Duodenal mucosa (tissue), 2 donors: ENCODE measurements around the gene STPG1.
"Not testable (repeated sequence)": the region's sequence is repeated elsewhere in the genome, so short reads cannot be mapped to it uniquely, and the experiment has no call there.

Experiments used
- H3K27ac ChIP-seq: one replicate; pipeline ENCODE4 v1.7.0; 2013; ENCODE audit warnings: low read depth, low read length
- H3K27me3 ChIP-seq, 2 donors: one replicate each; pipeline ENCODE4 v1.7.0; 2013; ENCODE audit warnings: low read length in 2 of 2, control low read depth in 1 of 2; ENCODE audit not compliant: insufficient read depth in 2 of 2, control insufficient read depth in 1 of 2
- H3K36me3 ChIP-seq, 2 donors: one replicate each; pipeline ENCODE4 v1.7.0; 2013; ENCODE audit warnings: low read length in 2 of 2, control low read depth in 1 of 2; ENCODE audit not compliant: insufficient read depth in 2 of 2, control insufficient read depth in 1 of 2
- H3K4me1 ChIP-seq, 2 donors: one replicate each; pipeline ENCODE4 v1.7.0; 2013; ENCODE audit warnings: low read length in 2 of 2, control low read depth in 1 of 2; ENCODE audit not compliant: insufficient read depth in 2 of 2, control insufficient read depth in 1 of 2
- H3K4me3 ChIP-seq, 2 donors: one replicate each; pipeline ENCODE4 v1.7.0; 2013; ENCODE audit warnings: low read length in 2 of 2, low read depth in 1 of 2
- H3K9ac ChIP-seq, 2 donors: one replicate each; pipeline ENCODE4 v1.7.0; 2013; ENCODE audit warnings: low read length in 2 of 2, low read depth in 1 of 2
- H3K9me3 ChIP-seq, 2 donors: one replicate each; pipeline ENCODE4 v1.7.0; 2013; ENCODE audit warnings: low read length in 2 of 2, control low read depth in 1 of 2; ENCODE audit not compliant: control insufficient read depth in 1 of 2

STPG1 gene

GRCh38 chr1:24450316-24450715, 36.7 kb upstream of the STPG1 start:
- Histone ChIP-seq H3K27ac (no peak overlapping the region), H3K9ac (no peak overlapping the region), H3K4me3 (no peak overlapping the region), H3K36me3 (peaks cover 27 to 57% of the 10 kb centered on the region in 2 donors), H3K4me1 (no peaks in the 10 kb centered on the region), H3K27me3 (no peaks in the 10 kb centered on the region), H3K9me3 (no peaks in the 10 kb centered on the region)

GRCh38 chr1:24446446-24446845, 32.9 kb upstream of the STPG1 start:
- not testable (repeated sequence) for H3K4me3 ChIP-seq, H3K9me3 ChIP-seq, H3K9ac ChIP-seq, H3K4me1 ChIP-seq, H3K27me3 ChIP-seq, H3K27ac ChIP-seq
- peaks cover 29 to 55% of the 10 kb centered on the region in 2 donors for H3K36me3 ChIP-seq

GRCh38 chr1:24443241-24443656, 29.7 kb upstream of the STPG1 start:
- Histone ChIP-seq H3K9ac (no peak overlapping the region), H3K4me3 (no peak overlapping the region), H3K27me3 (no peaks in the 10 kb centered on the region), H3K9me3 (no peaks in the 10 kb centered on the region), H3K36me3 (peaks cover 21 to 47% of the 10 kb centered on the region in 2 donors), H3K27ac (no peak overlapping the region), H3K4me1 (no peaks in the 10 kb centered on the region)

DNA sequence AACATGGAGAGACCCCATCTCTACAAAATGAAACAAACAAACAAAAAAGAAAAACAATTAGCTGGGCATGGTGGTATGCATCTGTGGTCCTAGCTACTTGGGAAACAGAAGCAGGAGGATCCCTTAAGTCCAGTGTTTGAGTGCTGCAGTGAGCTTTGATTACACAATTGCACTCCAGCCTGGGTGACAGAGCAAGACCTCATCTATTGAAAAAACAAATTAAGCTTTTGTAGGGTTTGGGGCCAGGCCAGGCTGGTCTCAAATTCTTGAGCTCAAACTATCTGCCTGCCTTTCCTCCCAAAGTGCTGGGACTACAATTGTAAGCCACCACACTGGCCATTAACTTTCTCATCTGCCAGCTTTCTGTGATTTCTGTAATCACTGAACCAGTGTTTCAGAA, 29.2 kb upstream of the STPG1 start:
- Histone ChIP-seq H3K27me3 (no peaks in the 10 kb centered on the region), H3K4me1 (no peaks in the 10 kb centered on the region), H3K9ac (no peak overlapping the region), H3K27ac (no peak overlapping the region), H3K36me3 (peaks cover 21 to 47% of the 10 kb centered on the region in 2 donors), H3K9me3 (no peaks in the 10 kb centered on the region), H3K4me3 (no peak overlapping the region)

- Histone ChIP-seq H3K36me3 (peaks cover 26 to 47% of the 10 kb centered on the region in 2 donors), H3K4me3 (no peak overlapping the region), H3K9me3 (no peaks in the 10 kb centered on the region), H3K27ac (no peak overlapping the region), H3K9ac (no peak overlapping the region), H3K4me1 (no peaks in the 10 kb centered on the region), H3K27me3 (no peaks in the 10 kb centered on the region)
Measured at GRCh38 chr1:24441996-24442668, 28.6 kb upstream of the STPG1 start.

DNA sequence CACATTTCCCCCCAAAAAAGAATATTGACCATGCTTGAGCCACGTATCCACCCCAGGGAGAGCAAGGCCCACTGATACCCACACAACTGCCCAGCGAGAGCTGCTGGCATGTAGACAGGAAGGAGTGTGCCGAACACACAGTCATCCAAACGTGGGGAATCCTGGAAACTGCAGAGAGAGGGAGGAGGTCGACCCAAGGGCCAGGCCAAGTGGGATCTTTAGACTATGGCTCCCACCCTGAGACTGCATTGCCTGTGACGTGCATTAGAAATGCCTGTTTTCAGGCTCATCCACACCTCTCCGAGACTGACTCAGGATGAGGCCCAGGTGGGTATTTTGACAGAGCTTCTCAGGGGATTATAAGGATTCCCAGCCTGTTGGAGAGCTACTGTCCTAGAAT, 27.9 kb upstream of the STPG1 start:
- no peak overlapping the region for H3K9ac ChIP-seq
- no peak overlapping the region for H3K4me3 ChIP-seq
- H3K27me3 ChIP-seq = no peaks in the 10 kb centered on the region
- H3K36me3 ChIP-seq = peaks cover 26 to 45% of the 10 kb centered on the region in 2 donors
- no peaks in the 10 kb centered on the region for H3K9me3 ChIP-seq
- H3K27ac ChIP-seq = no peak overlapping the region
- no peaks in the 10 kb centered on the region for H3K4me1 ChIP-seq

DNA sequence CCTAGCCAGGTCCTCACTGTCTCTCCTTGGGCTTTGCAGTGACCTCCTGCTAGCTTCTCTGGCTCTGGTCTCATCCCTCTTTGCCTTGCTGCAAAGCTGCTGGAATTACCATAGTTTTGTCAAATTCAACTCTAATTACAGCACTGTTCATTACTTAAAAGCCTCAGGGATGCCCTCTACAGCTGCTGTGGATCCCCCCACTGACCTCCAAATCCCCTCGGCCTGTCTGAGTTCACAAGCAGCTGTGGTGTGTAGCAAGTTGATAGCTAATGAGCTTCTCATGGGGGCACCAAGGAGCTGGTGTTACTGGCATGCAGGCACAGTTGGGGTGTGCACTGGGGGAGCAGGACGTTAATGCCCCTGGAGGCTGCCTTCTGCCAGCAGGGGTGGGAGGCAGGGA, 26.9 kb upstream of the STPG1 start:
- no peaks in the 10 kb centered on the region for H3K27me3 ChIP-seq
- no peak overlapping the region for H3K27ac ChIP-seq
- no peaks in the 10 kb centered on the region for H3K4me1 ChIP-seq
- H3K9me3 ChIP-seq = no peaks in the 10 kb centered on the region
- H3K9ac ChIP-seq = no peak overlapping the region
- H3K36me3 ChIP-seq = peaks cover 26 to 45% of the 10 kb centered on the region in 2 donors
- H3K4me3 ChIP-seq = no peak overlapping the region

DNA sequence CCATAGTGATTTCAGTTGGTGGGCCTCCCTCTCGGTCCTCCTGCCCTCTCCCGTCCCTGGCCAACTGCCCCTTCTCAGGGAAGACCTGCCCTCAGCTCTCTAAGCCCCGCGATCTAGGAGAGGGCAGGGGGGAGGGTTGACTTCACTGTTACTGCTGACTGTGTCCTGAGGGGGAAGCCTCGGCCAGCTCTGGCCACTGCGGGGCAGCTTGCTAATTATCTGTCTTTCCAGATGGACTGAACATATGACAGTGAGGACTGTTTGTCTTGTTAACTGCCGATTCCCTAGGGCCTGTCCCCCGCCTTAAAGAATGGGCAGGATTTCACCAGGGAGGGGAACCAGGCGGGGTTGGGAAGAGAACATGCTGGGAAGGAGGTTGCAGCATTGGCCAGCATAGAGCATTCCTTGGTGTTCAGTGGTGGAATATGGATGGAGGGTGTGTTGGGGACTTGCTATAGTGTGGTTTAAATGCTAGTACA, 24.9 kb upstream of the STPG1 start:
- no peaks in the 10 kb centered on the region for H3K9me3 ChIP-seq
- H3K4me1 ChIP-seq = no peaks in the 10 kb centered on the region
- H3K9ac ChIP-seq = no peak overlapping the region
- peaks cover 18 to 31% of the 10 kb centered on the region in 2 donors for H3K36me3 ChIP-seq
- H3K27me3 ChIP-seq = no peaks in the 10 kb centered on the region
- no peak overlapping the region for H3K27ac ChIP-seq
- no peak overlapping the region for H3K4me3 ChIP-seq

- Histone ChIP-seq H3K27me3 (no peaks in the 10 kb centered on the region), H3K4me3 (no peak overlapping the region), H3K27ac (no peak overlapping the region), H3K4me1 (no peaks in the 10 kb centered on the region), H3K9me3 (no peaks in the 10 kb centered on the region), H3K9ac (no peak overlapping the region), H3K36me3 (peaks cover 15 to 27% of the 10 kb centered on the region in 2 donors)
Measured at GRCh38 chr1:24437631-24438396, 24.2 kb upstream of the STPG1 start.

- peaks cover 10 to 12% of the 10 kb centered on the region in 2 donors for H3K36me3 ChIP-seq
- H3K27me3 ChIP-seq = no peaks in the 10 kb centered on the region
- H3K9me3 ChIP-seq = no peaks in the 10 kb centered on the region
- no peak overlapping the region for H3K27ac ChIP-seq
- H3K9ac ChIP-seq = no peak overlapping the region
- no peak overlapping the region for H3K4me3 ChIP-seq
- H3K4me1 ChIP-seq = no peaks in the 10 kb centered on the region
Measured at GRCh38 chr1:24435782-24436365, 22.3 kb upstream of the STPG1 start.
